Liver (tissue), 3 donors: ENCODE data around the gene FAM72B.
"Not testable (repeated sequence)": the region's sequence is repeated elsewhere in the genome, so short reads cannot be mapped to it uniquely, and the experiment has no call there.

Experiments
- CTCF ChIP-seq: fragments of 150-350 bp; IDR thresholded peaks from 2 replicates; pipeline ENCODE4 v1.5.1; 2017; ENCODE audit warnings: improper control_type of control experiment, low read depth, low read length; ENCODE audit not compliant: missing input control
- JUND ChIP-seq, 2 donors: IDR thresholded peaks; 2 replicates each; pipeline ENCODE4 v1.6.1; 2016; ENCODE audit warnings: antibody characterized with exemption in 2 of 2
- TAF1 ChIP-seq: conservative IDR thresholded peaks from 2 replicates; pipeline ENCODE4 v1.6.1; 2016; ENCODE audit warnings: antibody characterized with exemption, mild to moderate bottlenecking
- donor health status: healthy.
- donor health status: healthy.

- not testable (repeated sequence) for TF ChIP-seq TAF1; CTCF; JUND (IDR thresholded peaks at IDR 0.05)
Measured at GRCh38 chr1:121213491-121213890, 29.4 kb upstream of the FAM72B start.
